ENCODE results near the gene PAQR9. TPM values are rescaled to one million over a fixed set of nuclear protein-coding genes. Genes with fewer than 3 reads are reported as not detected.
A peak's percentile ranks its signal among the peaks of the same experiment; 100 is the strongest.

The PAQR9 gene
- total and polyA plus RNA-seq, 9 of the 15 experiments (the other 6 are each of a cell fraction or from before 2014, with no cell fraction given): 0.04 to 0.58 (median 0.22) TPM

DNA sequence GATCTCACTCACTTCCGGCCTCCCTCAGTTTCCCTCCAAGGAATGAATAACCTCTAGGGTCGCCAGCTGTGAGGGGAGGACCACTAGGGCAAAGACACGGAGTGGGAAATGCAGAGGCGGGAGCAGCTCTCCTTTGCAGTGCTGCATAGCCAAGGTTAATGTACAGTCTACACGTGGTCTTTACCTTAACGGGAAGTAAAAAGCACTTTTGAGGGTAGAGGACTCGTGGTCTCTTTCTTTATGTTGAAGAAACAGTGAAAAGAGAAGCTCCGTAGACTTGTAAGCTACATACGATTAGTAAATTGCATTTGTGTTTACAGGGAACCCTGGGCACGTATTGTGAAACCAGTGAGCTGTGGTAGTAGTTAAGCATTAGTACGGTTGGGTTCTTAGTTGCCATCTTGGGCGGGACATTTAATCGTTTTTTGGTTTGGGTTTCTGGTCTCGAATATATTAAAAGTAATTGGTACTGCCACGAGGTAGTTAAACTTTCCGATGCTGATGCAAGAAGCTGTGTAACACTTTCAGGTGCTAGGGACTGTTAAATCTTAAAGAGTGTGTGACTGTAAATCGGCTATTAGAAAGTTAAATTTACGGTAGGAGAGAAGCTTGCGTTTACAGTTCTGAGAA lies 38.7 kb upstream of the PAQR9 start (continued):
- TF ChIP-seq ELF1 (tag; IDR thresholded peaks at IDR 0.05): no peak
- TF ChIP-seq, protein P1, sequence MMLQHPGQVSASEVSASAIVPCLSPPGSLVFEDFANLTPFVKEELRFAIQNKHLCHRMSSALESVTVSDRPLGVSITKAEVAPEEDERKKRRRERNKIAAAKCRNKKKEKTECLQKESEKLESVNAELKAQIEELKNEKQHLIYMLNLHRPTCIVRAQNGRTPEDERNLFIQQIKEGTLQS (IDR thresholded peaks at IDR 0.05): peak; percentile 78
- TF ChIP-seq, protein P1 (CRISPR knock-in tag; conservative IDR thresholded peaks at IDR 0.05): no peak
- TF ChIP-seq, protein P2, sequence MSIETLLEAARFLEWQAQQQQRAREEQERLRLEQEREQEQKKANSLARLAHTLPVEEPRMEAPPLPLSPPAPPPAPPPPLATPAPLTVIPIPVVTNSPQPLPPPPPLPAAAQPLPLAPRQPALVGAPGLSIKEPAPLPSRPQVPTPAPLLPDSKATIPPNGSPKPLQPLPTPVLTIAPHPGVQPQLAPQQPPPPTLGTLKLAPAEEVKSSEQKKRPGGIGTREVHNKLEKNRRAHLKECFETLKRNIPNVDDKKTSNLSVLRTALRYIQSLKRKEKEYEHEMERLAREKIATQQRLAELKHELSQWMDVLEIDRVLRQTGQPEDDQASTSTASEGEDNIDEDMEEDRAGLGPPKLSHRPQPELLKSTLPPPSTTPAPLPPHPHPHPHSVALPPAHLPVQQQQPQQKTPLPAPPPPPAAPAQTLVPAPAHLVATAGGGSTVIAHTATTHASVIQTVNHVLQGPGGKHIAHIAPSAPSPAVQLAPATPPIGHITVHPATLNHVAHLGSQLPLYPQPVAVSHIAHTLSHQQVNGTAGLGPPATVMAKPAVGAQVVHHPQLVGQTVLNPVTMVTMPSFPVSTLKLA (conservative IDR thresholded peaks at IDR 0.05): peak; percentile 83 to 84
- no peak for TF ChIP-seq BDP1 (IDR thresholded peaks at IDR 0.05; ENCODE audit: insufficient read depth, insufficient read length)
- TF ChIP-seq ZNF583 (CRISPR knock-in tag; IDR thresholded peaks at IDR 0.05): no peak
- no peak for TF ChIP-seq DDX20 (tag; IDR thresholded peaks at IDR 0.05; ENCODE audit: low read depth)
- TF ChIP-seq, protein P3, sequence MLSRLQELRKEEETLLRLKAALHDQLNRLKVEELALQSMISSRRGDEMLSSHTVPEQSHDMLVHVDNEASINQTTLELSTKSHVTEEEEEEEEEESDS (CRISPR knock-in tag; IDR thresholded peaks at IDR 0.05): no peak
- TF ChIP-seq, protein P4, sequence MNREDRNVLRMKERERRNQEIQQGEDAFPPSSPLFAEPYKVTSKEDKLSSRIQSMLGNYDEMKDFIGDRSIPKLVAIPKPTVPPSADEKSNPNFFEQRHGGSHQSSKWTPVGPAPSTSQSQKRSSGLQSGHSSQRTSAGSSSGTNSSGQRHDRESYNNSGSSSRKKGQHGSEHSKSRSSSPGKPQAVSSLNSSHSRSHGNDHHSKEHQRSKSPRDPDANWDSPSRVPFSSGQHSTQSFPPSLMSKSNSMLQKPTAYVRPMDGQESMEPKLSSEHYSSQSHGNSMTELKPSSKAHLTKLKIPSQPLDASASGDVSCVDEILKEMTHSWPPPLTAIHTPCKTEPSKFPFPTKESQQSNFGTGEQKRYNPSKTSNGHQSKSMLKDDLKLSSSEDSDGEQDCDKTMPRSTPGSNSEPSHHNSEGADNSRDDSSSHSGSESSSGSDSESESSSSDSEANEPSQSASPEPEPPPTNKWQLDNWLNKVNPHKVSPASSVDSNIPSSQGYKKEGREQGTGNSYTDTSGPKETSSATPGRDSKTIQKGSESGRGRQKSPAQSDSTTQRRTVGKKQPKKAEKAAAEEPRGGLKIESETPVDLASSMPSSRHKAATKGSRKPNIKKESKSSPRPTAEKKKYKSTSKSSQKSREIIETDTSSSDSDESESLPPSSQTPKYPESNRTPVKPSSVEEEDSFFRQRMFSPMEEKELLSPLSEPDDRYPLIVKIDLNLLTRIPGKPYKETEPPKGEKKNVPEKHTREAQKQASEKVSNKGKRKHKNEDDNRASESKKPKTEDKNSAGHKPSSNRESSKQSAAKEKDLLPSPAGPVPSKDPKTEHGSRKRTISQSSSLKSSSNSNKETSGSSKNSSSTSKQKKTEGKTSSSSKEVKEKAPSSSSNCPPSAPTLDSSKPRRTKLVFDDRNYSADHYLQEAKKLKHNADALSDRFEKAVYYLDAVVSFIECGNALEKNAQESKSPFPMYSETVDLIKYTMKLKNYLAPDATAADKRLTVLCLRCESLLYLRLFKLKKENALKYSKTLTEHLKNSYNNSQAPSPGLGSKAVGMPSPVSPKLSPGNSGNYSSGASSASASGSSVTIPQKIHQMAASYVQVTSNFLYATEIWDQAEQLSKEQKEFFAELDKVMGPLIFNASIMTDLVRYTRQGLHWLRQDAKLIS (CRISPR knock-in tag; IDR thresholded peaks at IDR 0.05): no peak
- TF ChIP-seq SRSF7 (optimal IDR thresholded peaks at IDR 0.05; ENCODE audit: low read depth, low read length): no peak
- no peak for TF ChIP-seq RBFOX2 (IDR thresholded peaks at IDR 0.05; ENCODE audit: low read depth, low read length)
- TF ChIP-seq, protein P5, sequence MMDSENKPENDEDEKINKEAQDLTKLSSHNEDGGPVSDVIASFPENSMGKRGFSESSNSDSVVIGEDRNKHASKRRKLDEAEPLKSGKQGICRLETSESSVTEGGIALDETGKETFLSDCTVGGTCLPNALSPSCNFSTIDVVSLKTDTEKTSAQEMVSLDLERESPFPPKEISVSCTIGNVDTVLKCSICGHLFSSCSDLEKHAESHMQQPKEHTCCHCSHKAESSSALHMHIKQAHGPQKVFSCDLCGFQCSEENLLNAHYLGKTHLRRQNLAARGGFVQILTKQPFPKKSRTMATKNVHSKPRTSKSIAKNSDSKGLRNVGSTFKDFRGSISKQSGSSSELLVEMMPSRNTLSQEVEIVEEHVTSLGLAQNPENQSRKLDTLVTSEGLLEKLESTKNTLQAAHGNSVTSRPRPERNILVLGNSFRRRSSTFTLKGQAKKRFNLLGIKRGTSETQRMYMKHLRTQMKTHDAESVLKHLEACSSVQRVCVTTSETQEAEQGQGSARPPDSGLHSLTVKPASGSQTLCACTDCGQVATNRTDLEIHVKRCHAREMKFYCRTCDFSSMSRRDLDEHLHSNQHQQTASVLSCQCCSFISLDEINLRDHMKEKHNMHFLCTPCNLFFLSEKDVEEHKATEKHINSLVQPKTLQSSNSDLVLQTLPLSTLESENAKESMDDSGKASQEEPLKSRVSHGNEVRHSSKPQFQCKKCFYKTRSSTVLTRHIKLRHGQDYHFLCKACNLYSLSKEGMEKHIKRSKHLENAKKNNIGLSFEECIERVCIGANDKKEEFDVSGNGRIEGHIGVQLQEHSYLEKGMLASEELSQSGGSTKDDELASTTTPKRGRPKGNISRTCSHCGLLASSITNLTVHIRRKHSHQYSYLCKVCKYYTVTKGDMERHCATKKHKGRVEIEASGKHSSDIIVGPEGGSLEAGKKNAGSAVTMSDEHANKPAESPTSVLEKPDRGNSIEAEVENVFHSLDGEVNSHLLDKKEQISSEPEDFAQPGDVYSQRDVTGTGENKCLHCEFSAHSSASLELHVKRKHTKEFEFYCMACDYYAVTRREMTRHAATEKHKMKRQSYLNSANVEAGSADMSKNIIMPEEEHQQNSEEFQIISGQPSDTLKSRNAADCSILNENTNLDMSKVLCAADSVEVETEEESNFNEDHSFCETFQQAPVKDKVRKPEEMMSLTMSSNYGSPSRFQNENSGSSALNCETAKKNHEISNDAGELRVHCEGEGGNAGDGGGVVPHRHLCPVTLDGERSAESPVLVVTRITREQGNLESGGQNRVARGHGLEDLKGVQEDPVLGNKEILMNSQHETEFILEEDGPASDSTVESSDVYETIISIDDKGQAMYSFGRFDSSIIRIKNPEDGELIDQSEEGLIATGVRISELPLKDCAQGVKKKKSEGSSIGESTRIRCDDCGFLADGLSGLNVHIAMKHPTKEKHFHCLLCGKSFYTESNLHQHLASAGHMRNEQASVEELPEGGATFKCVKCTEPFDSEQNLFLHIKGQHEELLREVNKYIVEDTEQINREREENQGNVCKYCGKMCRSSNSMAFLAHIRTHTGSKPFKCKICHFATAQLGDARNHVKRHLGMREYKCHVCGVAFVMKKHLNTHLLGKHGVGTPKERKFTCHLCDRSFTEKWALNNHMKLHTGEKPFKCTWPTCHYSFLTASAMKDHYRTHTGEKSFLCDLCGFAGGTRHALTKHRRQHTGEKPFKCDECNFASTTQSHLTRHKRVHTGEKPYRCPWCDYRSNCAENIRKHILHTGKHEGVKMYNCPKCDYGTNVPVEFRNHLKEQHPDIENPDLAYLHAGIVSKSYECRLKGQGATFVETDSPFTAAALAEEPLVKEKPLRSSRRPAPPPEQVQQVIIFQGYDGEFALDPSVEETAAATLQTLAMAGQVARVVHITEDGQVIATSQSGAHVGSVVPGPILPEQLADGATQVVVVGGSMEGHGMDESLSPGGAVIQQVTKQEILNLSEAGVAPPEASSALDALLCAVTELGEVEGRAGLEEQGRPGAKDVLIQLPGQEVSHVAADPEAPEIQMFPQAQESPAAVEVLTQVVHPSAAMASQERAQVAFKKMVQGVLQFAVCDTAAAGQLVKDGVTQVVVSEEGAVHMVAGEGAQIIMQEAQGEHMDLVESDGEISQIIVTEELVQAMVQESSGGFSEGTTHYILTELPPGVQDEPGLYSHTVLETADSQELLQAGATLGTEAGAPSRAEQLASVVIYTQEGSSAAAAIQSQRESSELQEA (IDR thresholded peaks at IDR 0.05; ENCODE audit: low read depth): no peak
- TF ChIP-seq GTF2A2 (tag; IDR thresholded peaks at IDR 0.05): no peak

Measured in K562 (cell line).